ENCODE results near the gene NDUFAF8.

DNA sequence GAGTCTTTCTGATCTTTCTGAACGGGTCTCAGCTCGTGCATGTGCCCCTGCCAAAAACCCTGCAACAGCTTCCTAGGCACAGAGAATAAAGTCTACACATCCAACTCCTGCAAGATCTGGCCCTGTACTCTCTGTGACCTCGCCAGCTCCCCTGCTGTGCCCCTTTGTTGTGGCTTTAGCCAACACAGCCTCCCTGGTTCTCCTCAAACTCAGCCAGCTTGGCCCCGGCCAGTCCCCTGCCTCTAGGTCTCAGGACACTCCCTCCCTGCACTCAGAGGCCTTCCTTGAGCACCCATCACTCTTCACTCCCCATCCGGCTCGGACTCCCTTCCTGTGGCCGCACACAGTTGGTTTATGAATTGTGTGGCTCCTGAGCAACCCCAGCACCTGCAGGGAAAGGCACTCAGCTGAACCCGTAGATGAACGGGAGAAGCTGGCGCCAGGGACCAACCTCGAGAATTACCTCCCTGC is 17.7 kb upstream of the NDUFAF8 start:
- TF ChIP-seq, protein P1, sequence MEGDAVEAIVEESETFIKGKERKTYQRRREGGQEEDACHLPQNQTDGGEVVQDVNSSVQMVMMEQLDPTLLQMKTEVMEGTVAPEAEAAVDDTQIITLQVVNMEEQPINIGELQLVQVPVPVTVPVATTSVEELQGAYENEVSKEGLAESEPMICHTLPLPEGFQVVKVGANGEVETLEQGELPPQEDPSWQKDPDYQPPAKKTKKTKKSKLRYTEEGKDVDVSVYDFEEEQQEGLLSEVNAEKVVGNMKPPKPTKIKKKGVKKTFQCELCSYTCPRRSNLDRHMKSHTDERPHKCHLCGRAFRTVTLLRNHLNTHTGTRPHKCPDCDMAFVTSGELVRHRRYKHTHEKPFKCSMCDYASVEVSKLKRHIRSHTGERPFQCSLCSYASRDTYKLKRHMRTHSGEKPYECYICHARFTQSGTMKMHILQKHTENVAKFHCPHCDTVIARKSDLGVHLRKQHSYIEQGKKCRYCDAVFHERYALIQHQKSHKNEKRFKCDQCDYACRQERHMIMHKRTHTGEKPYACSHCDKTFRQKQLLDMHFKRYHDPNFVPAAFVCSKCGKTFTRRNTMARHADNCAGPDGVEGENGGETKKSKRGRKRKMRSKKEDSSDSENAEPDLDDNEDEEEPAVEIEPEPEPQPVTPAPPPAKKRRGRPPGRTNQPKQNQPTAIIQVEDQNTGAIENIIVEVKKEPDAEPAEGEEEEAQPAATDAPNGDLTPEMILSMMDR (conservative IDR thresholded peaks at IDR 0.05; ENCODE audit: low read length) = no peak
- TF ChIP-seq EZH2phosphoT487 (IDR thresholded peaks at IDR 0.05; ENCODE audit: borderline replicate concordance, low read depth, low read length) = no peak
